IPS-11a (cell line): ENCODE results near the gene TIPRL.

Experiments
- H3K4me3 ChIP-seq: one replicate; pipeline ENCODE4 v1.5.1; 2013; ENCODE audit warnings: low read depth, low read length, control low read depth

TIPRL gene

GRCh38 chr1:168246506-168246905 lies 67.7 kb downstream of the TIPRL start:
- H3K4me3 ChIP-seq: no peak overlapping the region
